Measurements from ENCODE around the gene FBXO8. TPM values are rescaled to one million over a fixed set of nuclear protein-coding genes. Genes with fewer than 3 reads are reported as not detected.

The FBXO8 gene
- total and polyA plus RNA-seq, 2 donors = 25.6 to 33.0 TPM

GRCh38 chr4:174260099-174260498, 23.4 kb downstream of the FBXO8 start:
- 65% methylated on average over 3 of the region's 3 CpGs for WGBS
- H3K4me3 ChIP-seq (ENCODE audit: low read length in 2 of 2) = no peak overlapping the region
- no peaks in the 10 kb centered on the region for H3K4me1 ChIP-seq (ENCODE audit: control insufficient read depth in 2 of 2, insufficient read depth in 2 of 2, low read length in 2 of 2)
- DNase-seq (ENCODE audit: low read depth in 6 of 9, low spot score in 9 of 9) = no peak
- H3K36me3 ChIP-seq (ENCODE audit: control insufficient read depth in 2 of 2, insufficient read depth in 2 of 2, low read length in 1 of 2) = peaks cover 0 to 21% of the 10 kb centered on the region in 2 donors
- no peaks in the 10 kb centered on the region for H3K27me3 ChIP-seq (ENCODE audit: control insufficient read depth in 2 of 2, insufficient read depth in 1 of 2, low read length in 1 of 2)
- no peak overlapping the region for H3K27ac ChIP-seq (ENCODE audit: low read depth in 1 of 2, low read length in 1 of 2)
- no peaks in the 10 kb centered on the region for H3K9me3 ChIP-seq (ENCODE audit: control insufficient read depth in 2 of 2, insufficient read depth in 1 of 2, low read length in 1 of 2)

- no peak overlapping the region for H3K27ac ChIP-seq (ENCODE audit: low read depth in 1 of 2, low read length in 1 of 2)
- H3K4me1 ChIP-seq (ENCODE audit: control insufficient read depth in 2 of 2, insufficient read depth in 2 of 2, low read length in 2 of 2) = no peaks in the 10 kb centered on the region
- no peaks in the 10 kb centered on the region for H3K9me3 ChIP-seq (ENCODE audit: control insufficient read depth in 2 of 2, insufficient read depth in 1 of 2, low read length in 1 of 2)
- DNase-seq (ENCODE audit: low read depth in 6 of 9, low spot score in 9 of 9) = no peak
- no peak overlapping the region for H3K4me3 ChIP-seq (ENCODE audit: low read length in 2 of 2)
- peaks cover 0 to 23% of the 10 kb centered on the region in 2 donors for H3K36me3 ChIP-seq (ENCODE audit: control insufficient read depth in 2 of 2, insufficient read depth in 2 of 2, low read length in 1 of 2)
- no peaks in the 10 kb centered on the region for H3K27me3 ChIP-seq (ENCODE audit: control insufficient read depth in 2 of 2, insufficient read depth in 1 of 2, low read length in 1 of 2)
Measured at GRCh38 chr4:174259580-174259979, 23.9 kb downstream of the FBXO8 start.

GRCh38 chr4:174256277-174256713, 27.2 kb downstream of the FBXO8 start:
- WGBS = 96% methylated on average over 1 of the region's 1 CpG

GRCh38 chr4:174255786-174256185, 27.7 kb downstream of the FBXO8 start:
- Histone ChIP-seq H3K27me3 (ENCODE audit: control insufficient read depth in 2 of 2, insufficient read depth in 1 of 2, low read length in 1 of 2) (no peaks in the 10 kb centered on the region), H3K4me1 (ENCODE audit: control insufficient read depth in 2 of 2, insufficient read depth in 2 of 2, low read length in 2 of 2) (no peaks in the 10 kb centered on the region), H3K27ac (ENCODE audit: low read depth in 1 of 2, low read length in 1 of 2) (no peak overlapping the region), H3K4me3 (ENCODE audit: low read length in 2 of 2) (no peak overlapping the region), H3K36me3 (ENCODE audit: control insufficient read depth in 2 of 2, insufficient read depth in 2 of 2, low read length in 1 of 2) (peaks cover 0 to 16% of the 10 kb centered on the region in 2 donors), H3K9me3 (ENCODE audit: control insufficient read depth in 2 of 2, insufficient read depth in 1 of 2, low read length in 1 of 2) (no peaks in the 10 kb centered on the region)
- DNase-seq (ENCODE audit: low read depth in 6 of 9, low spot score in 9 of 9) = no peak
- WGBS = 94% methylated on average over 5 of the region's 5 CpGs

More at GRCh38 chr4:174256277-174256713, 27.2 kb downstream of the FBXO8 start:
- Histone ChIP-seq H3K4me3 (ENCODE audit: low read length in 2 of 2) (no peak overlapping the region), H3K9me3 (ENCODE audit: control insufficient read depth in 2 of 2, insufficient read depth in 1 of 2, low read length in 1 of 2) (no peaks in the 10 kb centered on the region), H3K27me3 (ENCODE audit: control insufficient read depth in 2 of 2, insufficient read depth in 1 of 2, low read length in 1 of 2) (no peaks in the 10 kb centered on the region), H3K4me1 (ENCODE audit: control insufficient read depth in 2 of 2, insufficient read depth in 2 of 2, low read length in 2 of 2) (no peaks in the 10 kb centered on the region), H3K27ac (ENCODE audit: low read depth in 1 of 2, low read length in 1 of 2) (no peak overlapping the region), H3K36me3 (ENCODE audit: control insufficient read depth in 2 of 2, insufficient read depth in 2 of 2, low read length in 1 of 2) (peaks cover 0 to 16% of the 10 kb centered on the region in 2 donors)
- no peak for DNase-seq (ENCODE audit: low read depth in 6 of 9, low spot score in 9 of 9)

- H3K9me3 ChIP-seq (ENCODE audit: control insufficient read depth in 2 of 2, insufficient read depth in 1 of 2, low read length in 1 of 2) = no peaks in the 10 kb centered on the region
- no peak for DNase-seq (ENCODE audit: low read depth in 6 of 9, low spot score in 9 of 9)
- no peak overlapping the region for H3K4me3 ChIP-seq (ENCODE audit: low read length in 2 of 2)
- no peaks in the 10 kb centered on the region for H3K4me1 ChIP-seq (ENCODE audit: control insufficient read depth in 2 of 2, insufficient read depth in 2 of 2, low read length in 2 of 2)
- 53% methylated on average over 1 of the region's 1 CpG for WGBS
- H3K27me3 ChIP-seq (ENCODE audit: control insufficient read depth in 2 of 2, insufficient read depth in 1 of 2, low read length in 1 of 2) = no peaks in the 10 kb centered on the region
- H3K27ac ChIP-seq (ENCODE audit: low read depth in 1 of 2, low read length in 1 of 2) = no peak overlapping the region
- H3K36me3 ChIP-seq (ENCODE audit: control insufficient read depth in 2 of 2, insufficient read depth in 2 of 2, low read length in 1 of 2) = peaks cover 0 to 16% of the 10 kb centered on the region in 2 donors
Measured at GRCh38 chr4:174255374-174255773, 28.1 kb downstream of the FBXO8 start.

GRCh38 chr4:174254613-174255012, 28.9 kb downstream of the FBXO8 start:
- H3K27ac ChIP-seq (ENCODE audit: low read depth in 1 of 2, low read length in 1 of 2) = no peak overlapping the region
- peaks cover 0 to 16% of the 10 kb centered on the region in 2 donors for H3K36me3 ChIP-seq (ENCODE audit: control insufficient read depth in 2 of 2, insufficient read depth in 2 of 2, low read length in 1 of 2)
- no peak for DNase-seq (ENCODE audit: low read depth in 6 of 9, low spot score in 9 of 9)
- no peaks in the 10 kb centered on the region for H3K4me1 ChIP-seq (ENCODE audit: control insufficient read depth in 2 of 2, insufficient read depth in 2 of 2, low read length in 2 of 2)
- no peaks in the 10 kb centered on the region for H3K9me3 ChIP-seq (ENCODE audit: control insufficient read depth in 2 of 2, insufficient read depth in 1 of 2, low read length in 1 of 2)
- H3K27me3 ChIP-seq (ENCODE audit: control insufficient read depth in 2 of 2, insufficient read depth in 1 of 2, low read length in 1 of 2) = no peaks in the 10 kb centered on the region
- WGBS = 99% methylated on average over 1 of the region's 1 CpG
- no peak overlapping the region for H3K4me3 ChIP-seq (ENCODE audit: low read length in 2 of 2)

- Histone ChIP-seq H3K4me1 (ENCODE audit: control insufficient read depth in 2 of 2, insufficient read depth in 2 of 2, low read length in 2 of 2) (no peaks in the 10 kb centered on the region), H3K4me3 (ENCODE audit: low read length in 2 of 2) (no peak overlapping the region), H3K27ac (ENCODE audit: low read depth in 1 of 2, low read length in 1 of 2) (no peak overlapping the region), H3K9me3 (ENCODE audit: control insufficient read depth in 2 of 2, insufficient read depth in 1 of 2, low read length in 1 of 2) (no peaks in the 10 kb centered on the region), H3K36me3 (ENCODE audit: control insufficient read depth in 2 of 2, insufficient read depth in 2 of 2, low read length in 1 of 2) (peaks cover 0 to 6% of the 10 kb centered on the region in 2 donors), H3K27me3 (ENCODE audit: control insufficient read depth in 2 of 2, insufficient read depth in 1 of 2, low read length in 1 of 2) (no peaks in the 10 kb centered on the region)
- 98% methylated on average over 2 of the region's 2 CpGs for WGBS
- no peak for DNase-seq (ENCODE audit: low read depth in 6 of 9, low spot score in 9 of 9)
Measured at GRCh38 chr4:174252412-174252811, 31.1 kb downstream of the FBXO8 start.

GRCh38 chr4:174248407-174248806, 35.1 kb downstream of the FBXO8 start:
- Histone ChIP-seq H3K27me3 (ENCODE audit: control insufficient read depth in 2 of 2, insufficient read depth in 1 of 2, low read length in 1 of 2) (no peaks in the 10 kb centered on the region), H3K27ac (ENCODE audit: low read depth in 1 of 2, low read length in 1 of 2) (no peak overlapping the region), H3K9me3 (ENCODE audit: control insufficient read depth in 2 of 2, insufficient read depth in 1 of 2, low read length in 1 of 2) (no peaks in the 10 kb centered on the region), H3K36me3 (ENCODE audit: control insufficient read depth in 2 of 2, insufficient read depth in 2 of 2, low read length in 1 of 2) (no peaks in the 10 kb centered on the region), H3K4me1 (ENCODE audit: control insufficient read depth in 2 of 2, insufficient read depth in 2 of 2, low read length in 2 of 2) (no peaks in the 10 kb centered on the region), H3K4me3 (ENCODE audit: low read length in 2 of 2) (no peak overlapping the region)
- no peak for DNase-seq (ENCODE audit: low read depth in 6 of 9, low spot score in 9 of 9)
- WGBS = 96% methylated on average over 1 of the region's 1 CpG

- no peaks in the 10 kb centered on the region for H3K27me3 ChIP-seq (ENCODE audit: control insufficient read depth in 2 of 2, insufficient read depth in 1 of 2, low read length in 1 of 2)
- no peak overlapping the region for H3K4me3 ChIP-seq (ENCODE audit: low read length in 2 of 2)
- H3K27ac ChIP-seq (ENCODE audit: low read depth in 1 of 2, low read length in 1 of 2) = no peak overlapping the region
- 99% methylated on average over 1 of the region's 1 CpG for WGBS
- no peak for DNase-seq (ENCODE audit: low read depth in 6 of 9, low spot score in 9 of 9)
- no peaks in the 10 kb centered on the region for H3K9me3 ChIP-seq (ENCODE audit: control insufficient read depth in 2 of 2, insufficient read depth in 1 of 2, low read length in 1 of 2)
- no peaks in the 10 kb centered on the region for H3K36me3 ChIP-seq (ENCODE audit: control insufficient read depth in 2 of 2, insufficient read depth in 2 of 2, low read length in 1 of 2)
- no peaks in the 10 kb centered on the region for H3K4me1 ChIP-seq (ENCODE audit: control insufficient read depth in 2 of 2, insufficient read depth in 2 of 2, low read length in 2 of 2)
Measured at GRCh38 chr4:174245714-174246113, 37.8 kb downstream of the FBXO8 start.

GRCh38 chr4:174244441-174244840, 39.0 kb downstream of the FBXO8 start:
- 54% methylated on average over 1 of the region's 1 CpG for WGBS
- Histone ChIP-seq H3K27me3 (ENCODE audit: control insufficient read depth in 2 of 2, insufficient read depth in 1 of 2, low read length in 1 of 2) (no peaks in the 10 kb centered on the region), H3K4me1 (ENCODE audit: control insufficient read depth in 2 of 2, insufficient read depth in 2 of 2, low read length in 2 of 2) (no peaks in the 10 kb centered on the region), H3K36me3 (ENCODE audit: control insufficient read depth in 2 of 2, insufficient read depth in 2 of 2, low read length in 1 of 2) (peaks cover 0 to 5% of the 10 kb centered on the region in 2 donors), H3K9me3 (ENCODE audit: control insufficient read depth in 2 of 2, insufficient read depth in 1 of 2, low read length in 1 of 2) (no peaks in the 10 kb centered on the region), H3K27ac (ENCODE audit: low read depth in 1 of 2, low read length in 1 of 2) (no peak overlapping the region), H3K4me3 (ENCODE audit: low read length in 2 of 2) (no peak overlapping the region)
- DNase-seq (ENCODE audit: low read depth in 6 of 9, low spot score in 9 of 9) = no peak
